Loucy (cell line): ENCODE data around the gene TSHZ2.
A peak's percentile ranks its signal among the peaks of the same experiment; 100 is the strongest.

Experiments
- H2AFZ ChIP-seq: fragments of 200-600 bp; sonication (generic); 2 replicates; pipeline ENCODE4 v1.6.0; 2016; ENCODE audit warnings: antibody characterized with exemption, mild to moderate bottlenecking, low read length, moderate library complexity
- H3F3A ChIP-seq: fragments of 200-600 bp; 2 replicates; pipeline ENCODE4 v1.6.0; 2016; ENCODE audit warnings: antibody characterized with exemption, low read depth, mild to moderate bottlenecking
- H3K27me3 ChIP-seq: fragments of 200-600 bp; sonication (generic); 2 replicates; pipeline ENCODE4 v1.6.1; 2014; ENCODE audit warnings: low read length, mild to moderate bottlenecking; ENCODE audit not compliant: insufficient read depth, poor library complexity, severe bottlenecking
- H3K36me3 ChIP-seq: fragments of 200-600 bp; sonication (generic); 2 replicates; pipeline ENCODE4 v1.6.1; 2016; ENCODE audit warnings: low read length; ENCODE audit not compliant: insufficient read depth
- H3K4me1 ChIP-seq: fragments of 200-600 bp; sonication (generic); 2 replicates; pipeline ENCODE4 v1.5.1; 2014; ENCODE audit warnings: low read length, mild to moderate bottlenecking; ENCODE audit not compliant: insufficient read depth, poor library complexity, severe bottlenecking
- H3K4me2 ChIP-seq: fragments of 200-600 bp; sonication (generic); 2 replicates; pipeline ENCODE4 v1.6.0; 2014; ENCODE audit warnings: antibody characterized with exemption, low read length, low read depth, mild to moderate bottlenecking; ENCODE audit not compliant: poor library complexity, severe bottlenecking
- H3K4me3 ChIP-seq: fragments of 200-600 bp; sonication (generic); 2 replicates; pipeline ENCODE4 v1.5.1; 2014; ENCODE audit warnings: low read length, mild to moderate bottlenecking, mixed read lengths; ENCODE audit not compliant: poor library complexity, severe bottlenecking
- H3K79me2 ChIP-seq: fragments of 200-600 bp; sonication (generic); 2 replicates; pipeline ENCODE4 v1.6.1; 2014; ENCODE audit warnings: low read length; ENCODE audit not compliant: insufficient read depth
- H3K9ac ChIP-seq: fragments of 200-600 bp; sonication (generic); 2 replicates; pipeline ENCODE4 v1.6.0; 2014; ENCODE audit warnings: mild to moderate bottlenecking, low read depth, low read length, moderate library complexity; ENCODE audit not compliant: poor library complexity, severe bottlenecking
- H3K9me2 ChIP-seq: fragments of 200-600 bp; sonication (generic); replicated peaks from 2 replicates; pipeline ENCODE4 v1.6.1; 2016; ENCODE audit warnings: low read depth, low read length, mixed read lengths
- H3K9me3 ChIP-seq: fragments of 200-600 bp; sonication (generic); 2 replicates; pipeline ENCODE4 v1.6.1; 2014; ENCODE audit warnings: mild to moderate bottlenecking, antibody characterized with exemption, low read length, low read depth; ENCODE audit not compliant: insufficient read depth
- H4K20me1 ChIP-seq: fragments of 200-600 bp; sonication (generic); 2 replicates; pipeline ENCODE4 v1.6.0; 2014; ENCODE audit warnings: antibody characterized with exemption, low read length, mild to moderate bottlenecking; ENCODE audit not compliant: insufficient read depth, poor library complexity, severe bottlenecking
- EZH2phosphoT487 ChIP-seq: fragments of 200-600 bp; IDR thresholded peaks from 2 replicates; pipeline ENCODE4 v1.6.1; 2018; ENCODE audit warnings: antibody characterized with exemption, mild to moderate bottlenecking, moderate library complexity, borderline replicate concordance
- TF ChIP-seq, protein P1 (sequence below): fragments of 200-600 bp; sonication (generic); conservative IDR thresholded peaks from 2 replicates; pipeline ENCODE4 v1.5.1; 2014; ENCODE audit warnings: mild to moderate bottlenecking, antibody characterized with exemption, low read length

Gene TSHZ2

DNA sequence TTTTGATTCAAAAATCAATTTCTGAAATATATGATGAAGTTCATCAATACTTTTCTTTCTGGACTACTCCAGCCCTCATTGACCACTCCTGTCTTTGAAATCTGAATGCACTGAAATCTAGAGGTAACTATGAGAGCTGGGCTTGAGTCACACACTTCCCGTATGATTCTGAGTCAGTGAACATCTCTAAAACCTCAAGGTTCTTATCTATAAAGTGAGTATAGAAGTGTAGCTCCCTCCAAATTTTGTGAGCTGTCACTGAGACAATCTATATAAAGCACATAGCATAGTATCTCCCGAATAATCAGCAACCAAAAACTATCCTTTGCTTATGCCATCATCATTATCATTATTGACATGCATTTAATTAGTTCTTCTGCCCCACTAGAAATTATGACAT lies 182.4 kb downstream of the TSHZ2 start:
- Histone ChIP-seq H3K9me3 (no peaks in the 10 kb centered on the region), H3K27me3 (no peaks in the 10 kb centered on the region), H3K4me1 (no peaks in the 10 kb centered on the region), H3K4me2 (no peak overlapping the region), H3K36me3 (no peaks in the 10 kb centered on the region), H2AFZ (no peak overlapping the region), H3F3A (no peaks in the 10 kb centered on the region), H3K9ac (no peak overlapping the region), H3K9me2 (no peaks in the 10 kb centered on the region), H3K4me3 (no peak overlapping the region), H3K79me2 (no peaks in the 10 kb centered on the region), H4K20me1 (no peaks in the 10 kb centered on the region)
- no peak for TF ChIP-seq EZH2phosphoT487
- TF ChIP-seq, protein P1, sequence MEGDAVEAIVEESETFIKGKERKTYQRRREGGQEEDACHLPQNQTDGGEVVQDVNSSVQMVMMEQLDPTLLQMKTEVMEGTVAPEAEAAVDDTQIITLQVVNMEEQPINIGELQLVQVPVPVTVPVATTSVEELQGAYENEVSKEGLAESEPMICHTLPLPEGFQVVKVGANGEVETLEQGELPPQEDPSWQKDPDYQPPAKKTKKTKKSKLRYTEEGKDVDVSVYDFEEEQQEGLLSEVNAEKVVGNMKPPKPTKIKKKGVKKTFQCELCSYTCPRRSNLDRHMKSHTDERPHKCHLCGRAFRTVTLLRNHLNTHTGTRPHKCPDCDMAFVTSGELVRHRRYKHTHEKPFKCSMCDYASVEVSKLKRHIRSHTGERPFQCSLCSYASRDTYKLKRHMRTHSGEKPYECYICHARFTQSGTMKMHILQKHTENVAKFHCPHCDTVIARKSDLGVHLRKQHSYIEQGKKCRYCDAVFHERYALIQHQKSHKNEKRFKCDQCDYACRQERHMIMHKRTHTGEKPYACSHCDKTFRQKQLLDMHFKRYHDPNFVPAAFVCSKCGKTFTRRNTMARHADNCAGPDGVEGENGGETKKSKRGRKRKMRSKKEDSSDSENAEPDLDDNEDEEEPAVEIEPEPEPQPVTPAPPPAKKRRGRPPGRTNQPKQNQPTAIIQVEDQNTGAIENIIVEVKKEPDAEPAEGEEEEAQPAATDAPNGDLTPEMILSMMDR = no peak

DNA sequence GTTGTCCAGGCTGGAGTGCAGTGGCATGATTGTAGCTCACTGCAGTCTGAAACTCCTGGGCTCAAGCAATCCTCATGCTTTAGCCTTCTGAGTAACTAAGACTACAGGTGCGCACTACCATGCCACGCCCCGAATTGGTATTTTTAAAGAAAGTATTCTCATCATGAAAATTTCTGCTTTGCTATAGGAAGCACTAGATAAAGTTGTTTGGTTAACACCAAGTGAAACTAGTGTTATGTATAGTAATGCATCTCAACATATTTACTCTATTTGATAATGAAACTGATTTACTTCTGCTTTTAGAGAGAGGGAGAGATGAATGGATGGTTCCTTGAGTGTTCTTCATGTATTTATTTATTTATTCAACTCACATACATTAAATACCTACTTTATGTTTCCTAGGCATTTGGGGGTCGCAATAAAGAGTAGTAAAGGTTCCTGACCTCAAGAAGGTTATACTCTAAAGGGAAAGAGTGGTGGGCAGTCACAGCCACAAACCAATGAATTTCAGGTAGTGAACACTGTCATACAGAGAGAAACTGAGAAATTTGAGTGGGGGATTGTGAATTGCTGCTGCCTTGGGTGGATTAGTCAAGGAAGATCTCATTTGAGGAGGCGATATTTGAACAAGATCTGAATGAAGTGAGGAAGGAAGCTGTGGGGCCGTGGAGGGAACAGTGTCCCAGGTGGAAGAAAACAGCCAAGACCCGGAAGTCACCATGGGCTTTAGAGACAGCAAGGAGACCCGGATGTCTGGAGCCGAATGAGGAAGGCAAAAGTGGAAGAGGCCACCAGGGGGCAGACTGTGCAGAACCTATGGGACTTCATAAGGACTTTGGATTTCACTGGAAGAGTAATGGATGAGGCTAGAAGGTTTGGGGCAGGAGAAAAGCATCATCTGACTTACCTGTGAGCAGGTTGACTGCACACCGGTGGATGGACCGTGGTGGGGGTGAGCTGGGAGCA lies 185.6 kb downstream of the TSHZ2 start:
- H4K20me1 ChIP-seq = no peaks in the 10 kb centered on the region
- H3K9me3 ChIP-seq = no peaks in the 10 kb centered on the region
- no peaks in the 10 kb centered on the region for H3K36me3 ChIP-seq
- no peak overlapping the region for H3K4me2 ChIP-seq
- H3K9me2 ChIP-seq = no peaks in the 10 kb centered on the region
- no peak for TF ChIP-seq EZH2phosphoT487
- TF ChIP-seq, protein P1 = peak; percentile 77
- no peak overlapping the region for H3K4me3 ChIP-seq
- no peaks in the 10 kb centered on the region for H3K79me2 ChIP-seq
- H3K4me1 ChIP-seq = no peaks in the 10 kb centered on the region
- H3F3A ChIP-seq = no peaks in the 10 kb centered on the region
- H2AFZ ChIP-seq = peak overlapping the region; percentile 71
- H3K27me3 ChIP-seq = no peaks in the 10 kb centered on the region
- H3K9ac ChIP-seq = no peak overlapping the region

DNA sequence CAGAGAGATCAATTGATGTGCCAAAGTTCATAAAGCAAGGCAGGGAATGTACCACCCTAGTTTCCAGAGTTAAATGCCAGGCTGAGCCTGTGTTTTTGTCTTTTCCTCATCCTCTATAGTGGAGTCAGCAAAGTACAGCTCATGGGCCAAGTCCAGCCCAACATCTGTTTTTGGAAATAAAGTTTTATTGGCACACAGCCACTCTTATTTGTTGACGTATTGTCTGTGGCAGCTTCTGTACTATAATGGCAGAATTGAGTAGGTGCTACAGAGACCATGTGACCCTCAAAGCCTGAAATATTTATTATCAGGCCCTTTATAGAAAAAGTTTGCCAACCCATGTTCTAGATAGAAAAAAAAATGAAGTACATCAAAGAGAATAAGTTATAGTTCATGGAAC lies 187.0 kb downstream of the TSHZ2 start:
- Histone ChIP-seq H3K9me2 (no peaks in the 10 kb centered on the region), H3K79me2 (no peaks in the 10 kb centered on the region), H4K20me1 (no peaks in the 10 kb centered on the region), H3K4me2 (no peak overlapping the region), H3K9ac (no peak overlapping the region), H3F3A (no peaks in the 10 kb centered on the region), H2AFZ (no peak overlapping the region), H3K4me1 (no peaks in the 10 kb centered on the region), H3K9me3 (no peaks in the 10 kb centered on the region), H3K27me3 (no peaks in the 10 kb centered on the region), H3K36me3 (no peaks in the 10 kb centered on the region), H3K4me3 (no peak overlapping the region)
- TF ChIP-seq, protein P1 = no peak
- no peak for TF ChIP-seq EZH2phosphoT487
